ENCODE results near the gene MYCN.
"Not testable (repeated sequence)": the region's sequence is repeated elsewhere in the genome, so short reads cannot be mapped to it uniquely, and the experiment has no call there.

The MYCN gene

DNA sequence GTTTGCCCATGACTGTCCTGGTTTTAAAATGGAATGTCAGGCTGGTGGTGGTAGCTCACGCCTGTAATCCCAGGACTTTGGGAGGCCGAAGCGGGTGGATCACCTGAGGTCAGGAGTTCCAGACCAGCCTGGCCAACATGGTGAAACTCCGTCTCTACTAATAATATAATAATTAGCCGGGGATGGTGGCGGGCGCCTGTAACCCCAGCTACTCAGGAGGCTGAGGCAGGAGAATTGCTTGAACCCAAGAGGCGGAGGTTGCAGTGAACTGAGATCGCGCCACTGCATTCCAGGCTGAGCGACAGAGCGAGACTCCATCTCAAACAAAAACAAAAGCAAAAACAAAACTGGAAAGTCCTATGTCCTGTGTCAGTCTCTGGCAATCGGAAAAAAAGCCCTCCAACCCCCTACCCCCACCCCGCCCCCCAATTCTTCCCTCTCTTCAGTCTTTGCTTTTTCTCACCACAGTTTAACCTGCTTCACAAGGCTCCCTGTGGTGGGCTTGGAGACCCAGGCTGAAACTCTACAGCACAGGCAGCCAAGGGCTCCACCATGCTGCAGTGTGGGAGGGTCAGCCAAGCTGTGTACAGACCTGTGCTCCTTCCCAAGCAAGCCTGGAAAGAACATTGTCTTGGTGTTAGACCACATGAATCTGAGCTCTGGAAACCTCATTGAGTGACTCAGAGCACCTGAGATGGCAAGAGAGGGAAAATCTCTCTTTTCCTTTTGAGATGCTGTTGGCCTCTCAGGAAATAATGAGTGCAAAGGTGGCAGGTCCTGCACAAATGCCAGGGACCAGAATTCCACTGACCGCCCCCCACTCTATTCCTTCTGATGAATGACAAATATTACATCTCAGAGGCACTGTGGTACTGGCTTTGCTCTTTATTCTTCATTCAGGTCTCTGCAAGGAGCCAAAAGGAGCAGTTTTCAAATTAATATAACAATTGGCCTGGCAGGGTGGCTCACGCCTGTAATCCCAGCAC is 16.7 kb downstream of the MYCN start:
- TF ChIP-seq, protein P1, sequence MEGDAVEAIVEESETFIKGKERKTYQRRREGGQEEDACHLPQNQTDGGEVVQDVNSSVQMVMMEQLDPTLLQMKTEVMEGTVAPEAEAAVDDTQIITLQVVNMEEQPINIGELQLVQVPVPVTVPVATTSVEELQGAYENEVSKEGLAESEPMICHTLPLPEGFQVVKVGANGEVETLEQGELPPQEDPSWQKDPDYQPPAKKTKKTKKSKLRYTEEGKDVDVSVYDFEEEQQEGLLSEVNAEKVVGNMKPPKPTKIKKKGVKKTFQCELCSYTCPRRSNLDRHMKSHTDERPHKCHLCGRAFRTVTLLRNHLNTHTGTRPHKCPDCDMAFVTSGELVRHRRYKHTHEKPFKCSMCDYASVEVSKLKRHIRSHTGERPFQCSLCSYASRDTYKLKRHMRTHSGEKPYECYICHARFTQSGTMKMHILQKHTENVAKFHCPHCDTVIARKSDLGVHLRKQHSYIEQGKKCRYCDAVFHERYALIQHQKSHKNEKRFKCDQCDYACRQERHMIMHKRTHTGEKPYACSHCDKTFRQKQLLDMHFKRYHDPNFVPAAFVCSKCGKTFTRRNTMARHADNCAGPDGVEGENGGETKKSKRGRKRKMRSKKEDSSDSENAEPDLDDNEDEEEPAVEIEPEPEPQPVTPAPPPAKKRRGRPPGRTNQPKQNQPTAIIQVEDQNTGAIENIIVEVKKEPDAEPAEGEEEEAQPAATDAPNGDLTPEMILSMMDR (IDR thresholded peaks at IDR 0.05; ENCODE audit: borderline replicate concordance, insufficient read depth, low read depth, low read length), result no peak
- no peak overlapping the region for H3K4me3 ChIP-seq (ENCODE audit: low read depth, low read length)

DNA sequence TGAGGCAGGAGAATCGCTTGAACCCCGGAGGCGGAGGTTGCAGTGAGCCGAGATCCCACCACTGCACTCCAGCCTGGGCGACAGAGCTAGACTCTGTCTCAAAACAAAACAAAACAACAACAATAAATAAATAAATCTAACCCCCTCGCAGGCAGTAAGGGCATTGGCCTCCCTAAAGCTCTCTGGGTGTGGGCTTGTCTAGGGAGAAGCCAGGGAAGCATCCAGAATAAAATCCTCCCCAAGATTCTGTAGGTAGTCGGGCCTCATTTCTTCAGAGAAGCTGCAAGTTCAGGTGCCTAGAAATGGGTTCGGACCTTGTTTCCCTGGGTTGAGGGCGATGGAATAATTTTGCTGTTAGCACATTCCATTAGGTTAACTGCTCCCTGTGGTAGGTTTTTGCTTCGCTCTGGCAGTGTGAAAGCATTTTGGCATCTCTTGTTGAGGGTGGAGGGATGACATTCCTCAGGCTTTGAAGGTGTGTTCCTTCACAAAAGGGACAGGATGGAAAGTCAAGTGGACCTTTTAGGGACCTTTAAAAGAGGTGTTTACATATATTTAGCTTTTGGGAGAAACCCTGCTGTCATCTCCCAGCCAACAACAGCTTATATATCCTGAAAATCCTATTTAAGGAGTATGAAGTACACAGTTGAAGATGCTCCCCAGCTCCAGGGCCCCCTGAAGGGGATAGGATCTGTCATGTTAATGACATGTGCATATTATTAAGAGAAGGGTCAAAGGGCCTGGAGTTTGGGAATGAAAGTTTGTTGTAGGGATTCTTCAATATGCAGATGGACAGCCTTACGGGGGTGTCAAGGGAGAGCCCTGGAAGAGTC is 17.7 kb downstream of the MYCN start:
- TF ChIP-seq, protein P1 (IDR thresholded peaks at IDR 0.05; ENCODE audit: borderline replicate concordance, insufficient read depth, low read depth, low read length), result no peak
- H3K4me3 ChIP-seq (ENCODE audit: low read depth, low read length), result no peak overlapping the region

DNA sequence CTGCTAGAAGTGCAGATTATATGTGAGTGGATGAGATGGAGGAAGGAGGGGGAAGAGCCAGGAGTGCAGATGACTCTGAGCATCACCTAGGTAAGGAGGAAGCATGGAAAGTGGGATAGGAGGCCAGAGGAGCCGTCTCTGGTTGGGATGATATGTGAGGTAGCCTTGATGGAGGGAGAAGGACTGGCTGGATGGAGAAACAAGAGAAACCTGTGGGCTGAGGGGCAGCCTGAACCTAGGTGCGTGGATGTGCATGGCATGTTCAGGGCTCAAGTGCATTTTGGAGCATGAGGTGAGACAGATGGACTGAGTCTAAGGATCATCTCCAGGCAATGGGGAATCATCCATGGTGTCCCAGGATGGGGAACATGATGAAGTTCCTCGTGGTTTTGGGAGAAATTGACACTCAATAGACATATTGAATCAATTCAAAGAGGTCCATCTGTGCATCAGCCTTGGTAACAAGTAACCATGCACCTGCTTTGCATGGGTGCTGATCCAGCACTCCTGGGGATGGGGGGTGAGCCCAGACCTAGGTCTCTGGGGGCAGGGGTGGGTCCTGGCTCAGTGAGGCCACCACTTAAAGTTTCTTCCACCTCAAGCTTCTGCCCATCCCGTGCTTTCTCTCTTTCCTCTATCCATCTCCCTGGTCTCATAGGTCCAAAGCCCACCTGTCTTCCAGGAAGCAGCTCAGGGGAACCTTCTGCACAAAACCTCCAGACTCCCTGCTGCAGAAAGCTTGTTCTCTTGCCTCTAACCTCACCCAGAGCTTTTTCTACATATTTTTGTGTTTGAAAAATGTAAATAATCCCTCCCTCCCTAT is 19.2 kb downstream of the MYCN start:
- TF ChIP-seq, protein P1 (IDR thresholded peaks at IDR 0.05; ENCODE audit: borderline replicate concordance, insufficient read depth, low read depth, low read length), result no peak
- no peak overlapping the region for H3K4me3 ChIP-seq (ENCODE audit: low read depth, low read length)

GRCh38 chr2:15960154-15960520 is 19.8 kb downstream of the MYCN start:
- H3K4me3 ChIP-seq (ENCODE audit: low read depth, low read length), result not testable (repeated sequence)

- H3K4me3 ChIP-seq (ENCODE audit: low read depth, low read length), result not testable (repeated sequence)
Observed at GRCh38 chr2:15963109-15963976, 23.0 kb downstream of the MYCN start.

GRCh38 chr2:15963977-15964670 is 23.8 kb downstream of the MYCN start:
- H3K4me3 ChIP-seq (ENCODE audit: low read depth, low read length), result no peak overlapping the region
- TF ChIP-seq, protein P1 (IDR thresholded peaks at IDR 0.05; ENCODE audit: borderline replicate concordance, insufficient read depth, low read depth, low read length), result no peak
